GM10266 (cell line): ENCODE measurements around the gene TMEM139.

ENCODE experiments used
- DNase-seq: peaks from one replicate; pipeline ENCODE4 v3.0.0; 2012; ENCODE audit errors: extremely low spot score
- CTCF ChIP-seq: IDR thresholded peaks from 2 replicates; pipeline ENCODE4 v1.5.1; 2012; ENCODE audit warnings: mild to moderate bottlenecking, low read depth; ENCODE audit not compliant: control insufficient read depth, insufficient read depth; ENCODE audit errors: missing control alignments

The TMEM139 gene

GRCh38 chr7:143284591-143285469 lies at the start of gene TMEM139:
TMEM139 (plus strand) TSS chr7:143284958; CDS start chr7:143285958, 1,000 bp downstream.
- DNase-seq: no peak
- no peak for TF ChIP-seq CTCF

GRCh38 chr7:143235561-143235960 lies 49.2 kb upstream of the TMEM139 start:
- DNase-seq: no peak
- no peak for TF ChIP-seq CTCF

- TF ChIP-seq CTCF: no peak
- DNase-seq: no peak
Observed at GRCh38 chr7:143236408-143236990, 48.3 kb upstream of the TMEM139 start.

GRCh38 chr7:143237366-143237765 lies 47.4 kb upstream of the TMEM139 start:
- no peak for DNase-seq
- TF ChIP-seq CTCF: no peak

- DNase-seq: no peak
Observed at GRCh38 chr7:143238289-143238980, 46.3 kb upstream of the TMEM139 start.

GRCh38 chr7:143239813-143240212 lies 44.9 kb upstream of the TMEM139 start:
- no peak for DNase-seq
- no peak for TF ChIP-seq CTCF

More at GRCh38 chr7:143238289-143238980, 46.3 kb upstream of the TMEM139 start:
- no peak for TF ChIP-seq CTCF
